Measurements from ENCODE around the gene PRUNE2. TPM values are rescaled to one million over a fixed set of nuclear protein-coding genes. Genes with fewer than 3 reads are reported as not detected.

Gene PRUNE2
- total RNA-seq, 1 donor from 2014 or later = 8.7 TPM

DNA sequence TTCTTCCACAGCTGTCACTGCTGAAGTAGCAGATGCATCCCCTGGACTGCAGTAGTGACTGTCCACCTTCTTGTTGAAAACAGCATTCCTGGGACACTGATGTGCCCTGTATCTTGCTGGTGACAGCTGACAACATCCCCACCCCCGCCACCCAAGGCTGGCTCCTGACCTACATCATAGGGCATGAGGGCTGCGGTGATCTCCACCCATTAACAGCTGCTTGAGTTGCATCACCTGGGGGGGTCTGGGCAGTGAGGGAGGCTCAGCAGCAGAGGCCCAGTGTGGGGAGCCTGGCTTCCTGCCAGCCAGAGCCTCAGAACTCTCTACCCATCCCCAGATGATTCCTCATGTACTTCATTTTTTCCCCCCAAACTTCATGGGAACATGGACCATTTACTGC is 4.1 kb downstream of the PRUNE2 start:
- FAIRE-seq (no peak), DNase-seq (ENCODE audit: low read depth) (no peak)
- peaks cover 15% of the 10 kb centered on the region for H3K4me1 Mint-ChIP-seq (ENCODE audit: low read depth, unreplicated experiment)
- no peak for TF ChIP-seq EZH2 (IDR thresholded peaks at IDR 0.05; ENCODE audit: insufficient read depth, low read length)
- TF ChIP-seq, protein P1, sequence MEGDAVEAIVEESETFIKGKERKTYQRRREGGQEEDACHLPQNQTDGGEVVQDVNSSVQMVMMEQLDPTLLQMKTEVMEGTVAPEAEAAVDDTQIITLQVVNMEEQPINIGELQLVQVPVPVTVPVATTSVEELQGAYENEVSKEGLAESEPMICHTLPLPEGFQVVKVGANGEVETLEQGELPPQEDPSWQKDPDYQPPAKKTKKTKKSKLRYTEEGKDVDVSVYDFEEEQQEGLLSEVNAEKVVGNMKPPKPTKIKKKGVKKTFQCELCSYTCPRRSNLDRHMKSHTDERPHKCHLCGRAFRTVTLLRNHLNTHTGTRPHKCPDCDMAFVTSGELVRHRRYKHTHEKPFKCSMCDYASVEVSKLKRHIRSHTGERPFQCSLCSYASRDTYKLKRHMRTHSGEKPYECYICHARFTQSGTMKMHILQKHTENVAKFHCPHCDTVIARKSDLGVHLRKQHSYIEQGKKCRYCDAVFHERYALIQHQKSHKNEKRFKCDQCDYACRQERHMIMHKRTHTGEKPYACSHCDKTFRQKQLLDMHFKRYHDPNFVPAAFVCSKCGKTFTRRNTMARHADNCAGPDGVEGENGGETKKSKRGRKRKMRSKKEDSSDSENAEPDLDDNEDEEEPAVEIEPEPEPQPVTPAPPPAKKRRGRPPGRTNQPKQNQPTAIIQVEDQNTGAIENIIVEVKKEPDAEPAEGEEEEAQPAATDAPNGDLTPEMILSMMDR (IDR thresholded peaks at IDR 0.05; ENCODE audit: insufficient read depth, low read depth, low read length) = no peak
- H3K27ac ChIP-seq (ENCODE audit: low read depth, low read length) = no peak overlapping the region
- H3K4me2 ChIP-seq (ENCODE audit: low read length) = no peak overlapping the region
- H3K27me3 ChIP-seq (ENCODE audit: insufficient read depth, low read length) = peaks cover 24% of the 10 kb centered on the region
- H4K20me1 ChIP-seq (ENCODE audit: insufficient read depth, low read length) = no peaks in the 10 kb centered on the region
- no peak overlapping the region for H3K9ac ChIP-seq (ENCODE audit: low read length)
- H3K36me3 Mint-ChIP-seq (ENCODE audit: low read depth, unreplicated experiment) = peaks cover 4% of the 10 kb centered on the region
- H3K4me1 ChIP-seq (ENCODE audit: insufficient read depth, low read length) = no peaks in the 10 kb centered on the region
- no peaks in the 10 kb centered on the region for H3K9me3 Mint-ChIP-seq (ENCODE audit: unreplicated experiment)
- H3K27me3 Mint-ChIP-seq (ENCODE audit: low read depth, unreplicated experiment) = peaks cover 71% of the 10 kb centered on the region
- no peak overlapping the region for H2AFZ ChIP-seq (ENCODE audit: low read depth, low read length)
- H3K4me3 ChIP-seq (ENCODE audit: insufficient read depth, low read depth, low read length) = no peak overlapping the region
- no peaks in the 10 kb centered on the region for H3K79me2 ChIP-seq (ENCODE audit: insufficient read depth, low read length)
- no peaks in the 10 kb centered on the region for H3K9me3 ChIP-seq (ENCODE audit: insufficient read depth, low read depth, low read length)
- no peak overlapping the region for H3K27ac Mint-ChIP-seq (ENCODE audit: unreplicated experiment)
- H3K4me3 Mint-ChIP-seq (ENCODE audit: unreplicated experiment) = no peak overlapping the region
- no peaks in the 10 kb centered on the region for H3K36me3 ChIP-seq (ENCODE audit: insufficient read depth, low read length)

DNA sequence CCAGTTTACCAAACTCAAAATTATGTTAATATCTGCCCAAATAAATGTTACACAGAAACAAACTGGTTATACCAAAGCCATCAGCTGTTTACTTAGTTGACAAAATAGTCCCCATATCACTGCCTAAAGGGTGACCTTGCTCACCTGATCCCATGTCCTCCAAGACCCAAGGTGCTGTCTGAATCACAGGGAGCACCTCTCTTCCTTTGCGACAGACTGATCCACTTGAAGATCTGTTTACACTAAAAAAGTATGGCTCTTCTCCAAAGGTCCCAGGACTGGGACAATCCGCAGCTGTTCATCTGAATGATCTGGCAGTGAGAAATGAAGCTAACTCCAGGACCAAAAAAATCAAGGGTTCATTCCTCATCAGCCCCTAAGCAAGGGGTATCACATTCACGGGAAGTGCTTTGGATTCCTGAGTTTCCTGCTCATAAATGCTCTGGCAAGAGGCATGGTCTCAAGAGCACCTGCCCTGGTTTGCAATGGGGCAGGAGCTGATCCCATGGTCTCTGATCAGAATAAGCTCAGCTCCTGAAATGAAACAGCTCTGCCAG is 5.0 kb downstream of the PRUNE2 start:
- Histone ChIP-seq H3K79me2 (ENCODE audit: insufficient read depth, low read length) (no peaks in the 10 kb centered on the region), H2AFZ (ENCODE audit: low read depth, low read length) (no peak overlapping the region), H4K20me1 (ENCODE audit: insufficient read depth, low read length) (no peaks in the 10 kb centered on the region), H3K4me1 (ENCODE audit: insufficient read depth, low read length) (no peaks in the 10 kb centered on the region), H3K9ac (ENCODE audit: low read length) (no peak overlapping the region), H3K9me3 (ENCODE audit: insufficient read depth, low read depth, low read length) (no peaks in the 10 kb centered on the region), H3K36me3 (ENCODE audit: insufficient read depth, low read length) (no peaks in the 10 kb centered on the region), H3K4me3 (ENCODE audit: insufficient read depth, low read depth, low read length) (no peak overlapping the region), H3K27me3 (ENCODE audit: insufficient read depth, low read length) (peaks cover 19% of the 10 kb centered on the region), H3K4me2 (ENCODE audit: low read length) (no peak overlapping the region), H3K27ac (ENCODE audit: low read depth, low read length) (no peak overlapping the region)
- no peak for FAIRE-seq
- Mint-ChIP-seq H3K27me3 (ENCODE audit: low read depth, unreplicated experiment) (peaks cover 73% of the 10 kb centered on the region), H3K9me3 (ENCODE audit: unreplicated experiment) (no peaks in the 10 kb centered on the region), H3K4me1 (ENCODE audit: low read depth, unreplicated experiment) (peaks cover 15% of the 10 kb centered on the region), H3K36me3 (ENCODE audit: low read depth, unreplicated experiment) (peaks cover 4% of the 10 kb centered on the region), H3K4me3 (ENCODE audit: unreplicated experiment) (no peak overlapping the region), H3K27ac (ENCODE audit: unreplicated experiment) (no peak overlapping the region)
- TF ChIP-seq, protein P1 (IDR thresholded peaks at IDR 0.05; ENCODE audit: insufficient read depth, low read depth, low read length) = no peak
- no peak for TF ChIP-seq EZH2 (IDR thresholded peaks at IDR 0.05; ENCODE audit: insufficient read depth, low read length)
- no peak for DNase-seq (ENCODE audit: low read depth)

DNA sequence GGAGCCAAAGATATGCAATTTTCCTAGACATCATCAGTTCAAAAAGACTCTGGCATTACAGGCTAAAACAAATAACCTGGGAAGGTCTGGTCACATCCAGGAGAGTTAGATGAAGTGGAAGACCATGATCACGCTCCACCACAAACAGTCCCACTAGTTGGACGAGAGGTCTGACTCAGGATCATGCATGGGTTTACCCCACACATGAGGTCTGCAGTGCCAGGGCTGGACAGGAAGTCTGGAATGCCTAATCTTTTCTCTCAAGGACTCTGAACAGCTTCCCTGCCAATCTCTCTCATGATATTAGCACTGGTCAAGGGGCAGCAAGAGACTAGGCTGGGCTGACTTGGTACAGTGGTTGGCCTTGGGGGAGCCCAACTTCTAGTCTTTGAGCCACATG is 7.1 kb downstream of the PRUNE2 start:
- H4K20me1 ChIP-seq (ENCODE audit: insufficient read depth, low read length) = no peaks in the 10 kb centered on the region
- H3K9ac ChIP-seq (ENCODE audit: low read length) = no peak overlapping the region
- TF ChIP-seq, protein P1 (IDR thresholded peaks at IDR 0.05; ENCODE audit: insufficient read depth, low read depth, low read length) = no peak
- TF ChIP-seq EZH2 (IDR thresholded peaks at IDR 0.05; ENCODE audit: insufficient read depth, low read length) = no peak
- FAIRE-seq = no peak
- H3K36me3 ChIP-seq (ENCODE audit: insufficient read depth, low read length) = no peaks in the 10 kb centered on the region
- no peak overlapping the region for H2AFZ ChIP-seq (ENCODE audit: low read depth, low read length)
- no peaks in the 10 kb centered on the region for H3K79me2 ChIP-seq (ENCODE audit: insufficient read depth, low read length)
- Mint-ChIP-seq H3K4me3 (ENCODE audit: unreplicated experiment) (no peak overlapping the region), H3K9me3 (ENCODE audit: unreplicated experiment) (no peaks in the 10 kb centered on the region), H3K36me3 (ENCODE audit: low read depth, unreplicated experiment) (peaks cover 4% of the 10 kb centered on the region), H3K27me3 (ENCODE audit: low read depth, unreplicated experiment) (peaks cover 72% of the 10 kb centered on the region), H3K27ac (ENCODE audit: unreplicated experiment) (no peak overlapping the region), H3K4me1 (ENCODE audit: low read depth, unreplicated experiment) (peaks cover 6% of the 10 kb centered on the region)
- H3K4me2 ChIP-seq (ENCODE audit: low read length) = no peak overlapping the region
- H3K27me3 ChIP-seq (ENCODE audit: insufficient read depth, low read length) = no peaks in the 10 kb centered on the region
- no peak overlapping the region for H3K4me3 ChIP-seq (ENCODE audit: insufficient read depth, low read depth, low read length)
- H3K4me1 ChIP-seq (ENCODE audit: insufficient read depth, low read length) = no peaks in the 10 kb centered on the region
- no peaks in the 10 kb centered on the region for H3K9me3 ChIP-seq (ENCODE audit: insufficient read depth, low read depth, low read length)
- no peak overlapping the region for H3K27ac ChIP-seq (ENCODE audit: low read depth, low read length)
- no peak for DNase-seq (ENCODE audit: low read depth)
